Measurements from ENCODE around the gene FUT7. TPM values are rescaled to one million over a fixed set of nuclear protein-coding genes. Genes with fewer than 3 reads are reported as not detected.

The FUT7 gene
- total and polyA plus RNA-seq, 2 of the 13 experiments (the other 11 are each of a cell fraction or from before 2014, with no cell fraction given) = 0.05 TPM; not detected in 1

DNA sequence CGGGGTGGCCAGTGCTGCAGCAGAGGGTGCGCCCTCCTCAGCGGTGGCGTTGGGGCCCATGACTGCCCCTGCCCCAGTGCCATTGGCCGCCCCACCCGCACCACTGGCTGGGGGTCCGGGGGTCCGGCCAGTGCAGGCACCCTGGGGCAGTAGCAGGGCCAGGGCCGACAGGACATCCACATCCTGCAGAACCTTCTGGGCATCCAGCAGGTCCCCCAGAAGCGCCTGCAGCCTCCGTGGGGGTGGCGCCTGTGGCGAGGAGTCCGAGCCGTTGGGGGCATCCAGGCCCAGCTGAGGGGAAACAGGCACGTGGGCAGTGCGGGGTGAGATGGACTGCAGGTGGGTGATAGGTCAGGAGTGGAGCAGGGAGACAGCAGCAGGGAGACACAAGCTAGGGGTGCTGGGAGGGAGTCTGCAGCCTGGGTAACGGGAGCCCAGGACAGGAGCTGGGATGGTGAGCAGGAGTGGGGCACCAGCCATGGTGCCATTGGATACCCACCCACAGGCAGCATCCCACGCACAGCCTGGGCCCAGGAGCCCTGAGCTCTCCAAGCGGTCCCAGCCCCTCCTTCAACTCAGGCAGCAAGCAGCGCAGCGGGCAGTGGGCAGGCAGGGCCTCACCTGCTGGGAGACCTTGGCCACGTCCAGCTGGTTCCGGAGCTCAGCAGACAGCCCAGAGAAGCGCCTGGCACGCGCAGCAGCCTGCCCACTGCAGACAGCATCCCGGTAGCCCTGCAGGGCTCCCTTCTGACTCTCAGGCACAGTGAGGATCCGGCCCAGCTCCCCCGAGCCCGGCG lies 10.9 kb downstream of the FUT7 start:
- Histone ChIP-seq H3K9ac (ENCODE audit: insufficient read depth, low read depth, low read length) (no peak overlapping the region), H3K4me2 (ENCODE audit: low read depth, low read length) (no peak overlapping the region), H3K9me3 (ENCODE audit: low read length) (no peaks in the 10 kb centered on the region), H4K20me1 (ENCODE audit: insufficient read depth, low read length) (no peaks in the 10 kb centered on the region), H3K4me3 (replicated peaks in 1 of 3; ENCODE audit: insufficient read depth in 1 of 3, low read depth in 2 of 3, low read length in 3 of 3) (no peak overlapping the region), H3K4me1 (ENCODE audit: insufficient read depth, low read length) (peaks cover 44% of the 10 kb centered on the region), H3K27ac (ENCODE audit: extremely low read length, insufficient read depth, low read length) (peak overlapping the region; percentile 33), H2AFZ (ENCODE audit: low read length) (no peak overlapping the region), H3K27me3 (ENCODE audit: control insufficient read depth in 1 of 2, insufficient read depth in 2 of 2, low read length in 2 of 2) (no peaks in the 10 kb centered on the region), H3K79me2 (ENCODE audit: insufficient read depth, low read length) (no peaks in the 10 kb centered on the region), H3K36me3 (replicated peaks in 1 of 2; ENCODE audit: control insufficient read depth in 1 of 2, insufficient read depth in 2 of 2, low read length in 2 of 2) (0 out of 5 replicates have a peak, but pooled peaks cover 0 to 2% of the 10 kb centered on the region in 2 experiments)
- ChIA-PET POLR2A (interaction anchor here (0.6 to 1.7 kb wide), 4 partner anchors 20 to 221 kb away, joined by 3 to 6 read pairs (median 4); partner anchors contain the start of gene PAXX), CTCF (ENCODE audit: low intra/inter-chr PET ratio, low total read pairs) (no interaction called here)
- no peak for FAIRE-seq
- in situ Hi-C loops (cut with HindIII; ENCODE audit: extremely low pct_ligation_motif_present, low pct_unique_long_range_greater_than_20kb) (no loop called here), intact Hi-C loops (cut with micrococcal nuclease; ENCODE audit: unreplicated experiment) (no loop called here)
- no TSS peak for BruUV-seq (replicated peaks)
- 99% methylated on average over 12 of the region's 32 CpGs for WGBS (ENCODE audit: low lambda C conversion rate)
- no peak for TF ChIP-seq ARNTL (CRISPR knock-in tag; IDR thresholded peaks at IDR 0.05)
- TF ChIP-seq, protein P1, sequence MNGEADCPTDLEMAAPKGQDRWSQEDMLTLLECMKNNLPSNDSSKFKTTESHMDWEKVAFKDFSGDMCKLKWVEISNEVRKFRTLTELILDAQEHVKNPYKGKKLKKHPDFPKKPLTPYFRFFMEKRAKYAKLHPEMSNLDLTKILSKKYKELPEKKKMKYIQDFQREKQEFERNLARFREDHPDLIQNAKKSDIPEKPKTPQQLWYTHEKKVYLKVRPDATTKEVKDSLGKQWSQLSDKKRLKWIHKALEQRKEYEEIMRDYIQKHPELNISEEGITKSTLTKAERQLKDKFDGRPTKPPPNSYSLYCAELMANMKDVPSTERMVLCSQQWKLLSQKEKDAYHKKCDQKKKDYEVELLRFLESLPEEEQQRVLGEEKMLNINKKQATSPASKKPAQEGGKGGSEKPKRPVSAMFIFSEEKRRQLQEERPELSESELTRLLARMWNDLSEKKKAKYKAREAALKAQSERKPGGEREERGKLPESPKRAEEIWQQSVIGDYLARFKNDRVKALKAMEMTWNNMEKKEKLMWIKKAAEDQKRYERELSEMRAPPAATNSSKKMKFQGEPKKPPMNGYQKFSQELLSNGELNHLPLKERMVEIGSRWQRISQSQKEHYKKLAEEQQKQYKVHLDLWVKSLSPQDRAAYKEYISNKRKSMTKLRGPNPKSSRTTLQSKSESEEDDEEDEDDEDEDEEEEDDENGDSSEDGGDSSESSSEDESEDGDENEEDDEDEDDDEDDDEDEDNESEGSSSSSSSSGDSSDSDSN (CRISPR knock-in tag; IDR thresholded peaks at IDR 0.05) = 0 out of 2 replicates have a peak, but pooled peaks have one; percentile 13
- ATAC-seq = no peak
- no peak for DNase-seq (ENCODE audit: low spot score)

DNA sequence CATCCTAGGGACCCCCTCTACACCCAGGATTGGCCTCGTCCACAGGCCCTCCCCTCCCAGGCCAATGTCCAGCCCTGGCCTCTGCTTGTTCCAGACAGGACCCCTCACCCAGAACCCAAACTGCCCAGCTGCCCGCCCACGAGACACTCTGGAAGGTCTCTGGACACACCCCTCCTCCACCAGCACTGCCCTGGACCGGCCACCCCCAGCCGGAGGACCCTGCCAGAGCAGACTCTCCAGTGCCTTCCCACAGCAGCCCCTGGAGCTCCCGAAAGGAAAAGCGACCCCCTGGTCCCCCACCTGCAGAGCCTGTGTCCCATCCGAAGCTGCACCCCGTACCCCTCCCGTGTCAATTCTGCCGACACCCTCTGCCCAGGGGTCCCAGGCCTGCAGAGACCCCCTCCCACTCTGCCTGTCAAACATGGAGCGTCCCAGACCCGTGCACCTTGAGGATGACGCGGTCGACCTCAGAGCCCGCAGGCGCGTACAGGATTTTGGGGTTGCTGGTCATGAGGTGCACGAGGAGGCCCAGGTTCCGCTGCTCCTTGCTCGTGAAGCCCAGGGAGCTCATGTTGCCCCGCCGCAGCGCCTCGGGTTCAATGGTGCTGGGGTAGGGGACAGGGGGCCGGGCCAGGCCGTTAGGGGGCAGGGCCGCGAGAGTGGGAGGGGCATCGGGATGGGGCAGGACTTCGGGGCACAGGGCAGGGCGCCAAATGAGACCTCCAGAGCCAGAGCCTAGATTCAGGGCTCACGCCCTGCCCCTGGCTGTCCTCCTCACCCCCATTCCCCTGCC lies 11.8 kb downstream of the FUT7 start:
- Histone ChIP-seq H3K79me2 (ENCODE audit: insufficient read depth, low read length) (no peaks in the 10 kb centered on the region), H3K9me3 (ENCODE audit: low read length) (no peaks in the 10 kb centered on the region), H2AFZ (ENCODE audit: low read length) (no peak overlapping the region), H3K4me3 (replicated peaks in 1 of 3; ENCODE audit: insufficient read depth in 1 of 3, low read depth in 2 of 3, low read length in 3 of 3) (no peak overlapping the region), H3K9ac (ENCODE audit: insufficient read depth, low read depth, low read length) (no peak overlapping the region), H3K36me3 (replicated peaks in 1 of 2; ENCODE audit: control insufficient read depth in 1 of 2, insufficient read depth in 2 of 2, low read length in 2 of 2) (peaks cover 1 to 2% of the 10 kb centered on the region in 2 experiments; a peak in 1 of 5 replicates), H3K27ac (ENCODE audit: extremely low read length, insufficient read depth, low read length) (no peak overlapping the region), H3K4me1 (ENCODE audit: insufficient read depth, low read length) (peaks cover 35% of the 10 kb centered on the region), H3K27me3 (ENCODE audit: control insufficient read depth in 1 of 2, insufficient read depth in 2 of 2, low read length in 2 of 2) (no peaks in the 10 kb centered on the region), H4K20me1 (ENCODE audit: insufficient read depth, low read length) (no peaks in the 10 kb centered on the region), H3K4me2 (ENCODE audit: low read depth, low read length) (no peak overlapping the region)
- no peak for DNase-seq (ENCODE audit: low spot score)
- ATAC-seq = no peak
- ChIA-PET CTCF (ENCODE audit: low intra/inter-chr PET ratio, low total read pairs) (no interaction called here), POLR2A (no interaction called here)
- 98% methylated on average over 8 of the region's 34 CpGs for WGBS (ENCODE audit: low lambda C conversion rate)
- BruUV-seq (replicated peaks) = no TSS peak
- FAIRE-seq = no peak
- in situ Hi-C loops (cut with HindIII; ENCODE audit: extremely low pct_ligation_motif_present, low pct_unique_long_range_greater_than_20kb) = no loop called here
- intact Hi-C loops (cut with micrococcal nuclease; ENCODE audit: unreplicated experiment) = no loop called here
- TF ChIP-seq, protein P2, sequence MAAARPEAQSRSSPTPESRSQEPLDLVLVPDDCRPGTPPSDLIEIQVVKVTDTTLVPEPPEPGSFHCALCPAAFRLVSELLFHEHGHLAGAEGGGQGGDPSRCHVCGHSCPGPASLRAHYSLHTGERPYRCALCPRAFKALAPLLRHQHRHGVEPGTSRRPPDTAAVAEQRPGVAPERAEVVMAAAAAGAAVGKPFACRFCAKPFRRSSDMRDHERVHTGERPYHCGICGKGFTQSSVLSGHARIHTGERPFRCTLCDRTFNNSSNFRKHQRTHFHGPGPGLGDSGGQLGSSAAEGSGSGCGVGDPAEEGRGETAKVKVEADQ (CRISPR knock-in tag; IDR thresholded peaks at IDR 0.05; ENCODE audit: borderline replicate concordance) = no peak
- TF ChIP-seq ZNF790 (CRISPR knock-in tag; IDR thresholded peaks at IDR 0.05; ENCODE audit: borderline replicate concordance) (no peak), JUN (CRISPR knock-in tag; IDR thresholded peaks at IDR 0.05) (no peak), ZNF33A (CRISPR knock-in tag; IDR thresholded peaks at IDR 0.05; ENCODE audit: borderline replicate concordance) (no peak), KDM1A (CRISPR knock-in tag; IDR thresholded peaks at IDR 0.05) (no peak), SIX4 (CRISPR knock-in tag; IDR thresholded peaks at IDR 0.05) (no peak), ZSCAN22 (CRISPR knock-in tag; IDR thresholded peaks at IDR 0.05) (no peak)
- TF ChIP-seq, protein P3, sequence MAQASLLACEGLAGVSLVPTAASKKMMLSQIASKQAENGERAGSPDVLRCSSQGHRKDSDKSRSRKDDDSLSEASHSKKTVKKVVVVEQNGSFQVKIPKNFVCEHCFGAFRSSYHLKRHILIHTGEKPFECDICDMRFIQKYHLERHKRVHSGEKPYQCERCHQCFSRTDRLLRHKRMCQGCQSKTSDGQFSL (CRISPR knock-in tag; IDR thresholded peaks at IDR 0.05) = no peak
- TF ChIP-seq, protein P4, sequence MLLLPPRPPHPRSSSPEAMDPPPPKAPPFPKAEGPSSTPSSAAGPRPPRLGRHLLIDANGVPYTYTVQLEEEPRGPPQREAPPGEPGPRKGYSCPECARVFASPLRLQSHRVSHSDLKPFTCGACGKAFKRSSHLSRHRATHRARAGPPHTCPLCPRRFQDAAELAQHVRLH (CRISPR knock-in tag; IDR thresholded peaks at IDR 0.05; ENCODE audit: borderline replicate concordance, low read depth) = no peak
